HUDEP-2 (cell line): Measurements from ENCODE around the gene WASL.
"Not testable (repeated sequence)": the region's sequence is repeated elsewhere in the genome, so short reads cannot be mapped to it uniquely, and the experiment has no call there.

Experiments
- DNase-seq, 76 experiments: peaks; one replicate each; lab custom pipeline; 2025; ENCODE audit not compliant: unreplicated experiment in 76 of 76; lab: John Stamatoyannopoulos, UW

WASL gene

GRCh38 chr7:123637203-123637602 is 111.6 kb downstream of the WASL start:
- DNase-seq, result peak in 1 of 76 experiments; percentile 4

- DNase-seq, result peak in 7 of 76 experiments; percentile 3 to 11 (median 6)
These were observed 113.0 kb downstream of the WASL start for GRCh38 chr7:123635551-123636359.

- not testable (repeated sequence) for DNase-seq
These were observed 114.7 kb downstream of the WASL start for GRCh38 chr7:123634011-123634573.

- DNase-seq, result no peak
These were observed 115.2 kb downstream of the WASL start for GRCh38 chr7:123633553-123633952.

- DNase-seq, result no peak
These were observed 116.0 kb downstream of the WASL start for GRCh38 chr7:123632808-123633207.
